Stimulated activated CD8-positive, alpha-beta memory T cell treated with anti-CD3 and anti-CD28 coated beads, Interleukin-2, amount 100 ng/mL, for 48 hours (primary cell): ENCODE data around the gene BARHL2.

Source experiments
- DNase-seq, 2 donors: peaks; one replicate each; pipeline ENCODE4 v3.0.0-alpha.2; 2020; ENCODE audit warnings: low read depth in 2 of 2

BARHL2 gene

GRCh38 chr1:90716552-90717355 lies at the start of gene BARHL2:
Gene BARHL2, minus strand, starts transcription at chr1:90717302. Its CDS starts 107 bp downstream, at chr1:90717195.
- no peak for DNase-seq

- DNase-seq = no peak
Observed at GRCh38 chr1:90763930-90764329, 46.8 kb upstream of the BARHL2 start.

- no peak for DNase-seq
Observed at GRCh38 chr1:90763506-90763905, 46.4 kb upstream of the BARHL2 start.

DNA sequence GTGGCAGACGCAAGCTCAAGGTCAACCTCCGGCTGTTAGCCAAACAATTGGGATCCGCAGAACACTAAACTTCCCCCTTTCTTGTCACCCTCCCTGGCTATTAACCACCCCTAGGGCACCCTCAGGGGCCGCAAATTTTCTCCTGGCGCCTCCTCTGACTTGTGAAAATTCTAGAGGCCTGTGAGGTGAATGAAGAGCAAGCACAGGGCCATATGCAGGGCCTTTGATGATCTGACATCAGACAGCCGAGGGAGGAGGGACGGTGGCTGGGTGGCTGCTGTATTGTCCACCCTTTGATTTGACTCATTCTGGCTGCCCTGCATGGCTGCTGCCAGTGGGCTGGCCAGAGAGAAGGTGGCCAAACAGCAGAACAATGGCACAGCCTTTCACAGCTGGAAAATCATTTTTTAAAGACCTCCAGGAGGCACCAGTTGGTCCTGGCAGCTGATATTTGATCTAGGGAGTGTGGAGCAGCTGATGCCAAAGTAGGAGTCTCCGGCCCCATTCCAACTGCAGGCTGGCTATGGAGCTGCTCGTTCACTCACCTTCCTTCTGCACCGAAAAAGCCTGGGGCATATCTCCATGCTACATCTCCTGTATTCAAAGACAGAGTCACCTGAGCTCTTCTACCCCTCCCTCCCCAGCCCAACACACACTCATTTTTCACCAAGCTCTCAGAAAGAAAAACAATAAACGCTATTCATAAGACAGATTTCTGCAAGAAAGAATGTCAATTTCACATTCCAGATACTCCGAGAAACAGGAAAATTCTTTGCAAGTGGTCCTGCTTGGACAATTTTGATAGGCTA lies 44.9 kb upstream of the BARHL2 start:
- DNase-seq = no peak

- no peak for DNase-seq
Observed at GRCh38 chr1:90761156-90761555, 44.1 kb upstream of the BARHL2 start.

DNA sequence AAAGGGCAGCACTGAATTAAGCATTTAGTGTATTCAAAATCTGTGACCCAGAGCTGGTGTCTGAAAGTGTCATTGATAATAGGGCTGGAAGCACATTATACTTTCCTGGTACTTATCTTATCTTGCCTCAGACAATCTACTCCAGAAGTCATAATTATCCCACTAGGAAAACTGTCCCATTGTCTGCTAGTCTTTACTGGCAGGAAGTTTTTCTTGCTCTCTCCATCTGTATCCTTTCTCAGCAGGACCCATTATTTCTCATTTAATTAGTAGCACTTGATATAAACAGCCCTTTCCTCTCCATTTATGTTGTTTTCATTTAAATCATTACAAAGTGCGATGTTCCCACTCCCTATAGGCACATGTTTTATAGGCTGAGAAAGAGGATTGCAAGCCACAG lies 36.5 kb upstream of the BARHL2 start:
- no peak for DNase-seq

GRCh38 chr1:90748668-90749067 lies 31.6 kb upstream of the BARHL2 start:
- no peak for DNase-seq

- no peak for DNase-seq
Observed at GRCh38 chr1:90746857-90747256, 29.8 kb upstream of the BARHL2 start.

- no peak for DNase-seq
Observed at GRCh38 chr1:90745972-90746371, 28.9 kb upstream of the BARHL2 start.

- DNase-seq = no peak
Observed at GRCh38 chr1:90732136-90732535, 15.0 kb upstream of the BARHL2 start.

DNA sequence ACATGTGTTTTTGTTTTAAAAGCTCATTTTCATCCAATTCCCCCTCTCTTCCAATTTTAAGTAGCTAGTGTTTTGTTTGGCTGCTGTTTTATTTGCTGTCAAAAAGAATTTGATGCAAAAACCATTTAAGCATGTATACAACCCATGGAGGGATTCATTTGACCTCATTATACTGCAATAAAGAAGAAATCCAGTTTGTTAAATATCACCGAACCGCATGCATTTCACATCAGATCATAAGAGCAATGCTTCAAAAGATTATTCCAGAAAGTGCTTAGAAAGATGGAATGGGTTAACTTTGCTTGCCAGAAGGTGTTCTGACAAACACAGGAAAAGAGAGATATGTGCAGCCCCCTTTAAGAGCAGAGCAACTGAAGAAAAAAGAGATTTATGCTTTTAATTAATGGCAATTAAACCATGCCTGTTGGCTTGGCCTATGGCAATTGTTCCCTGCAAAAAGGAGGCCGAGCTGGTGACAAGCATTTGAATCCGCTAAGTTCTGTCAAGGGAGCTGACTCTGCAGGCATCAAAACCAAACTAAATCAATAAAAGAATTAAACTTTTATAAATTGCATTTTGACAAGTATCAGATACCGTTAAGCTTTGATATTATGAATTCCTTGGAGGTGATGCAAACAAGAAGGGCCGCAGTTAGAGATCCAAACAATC lies 14.4 kb upstream of the BARHL2 start:
- DNase-seq = no peak

DNA sequence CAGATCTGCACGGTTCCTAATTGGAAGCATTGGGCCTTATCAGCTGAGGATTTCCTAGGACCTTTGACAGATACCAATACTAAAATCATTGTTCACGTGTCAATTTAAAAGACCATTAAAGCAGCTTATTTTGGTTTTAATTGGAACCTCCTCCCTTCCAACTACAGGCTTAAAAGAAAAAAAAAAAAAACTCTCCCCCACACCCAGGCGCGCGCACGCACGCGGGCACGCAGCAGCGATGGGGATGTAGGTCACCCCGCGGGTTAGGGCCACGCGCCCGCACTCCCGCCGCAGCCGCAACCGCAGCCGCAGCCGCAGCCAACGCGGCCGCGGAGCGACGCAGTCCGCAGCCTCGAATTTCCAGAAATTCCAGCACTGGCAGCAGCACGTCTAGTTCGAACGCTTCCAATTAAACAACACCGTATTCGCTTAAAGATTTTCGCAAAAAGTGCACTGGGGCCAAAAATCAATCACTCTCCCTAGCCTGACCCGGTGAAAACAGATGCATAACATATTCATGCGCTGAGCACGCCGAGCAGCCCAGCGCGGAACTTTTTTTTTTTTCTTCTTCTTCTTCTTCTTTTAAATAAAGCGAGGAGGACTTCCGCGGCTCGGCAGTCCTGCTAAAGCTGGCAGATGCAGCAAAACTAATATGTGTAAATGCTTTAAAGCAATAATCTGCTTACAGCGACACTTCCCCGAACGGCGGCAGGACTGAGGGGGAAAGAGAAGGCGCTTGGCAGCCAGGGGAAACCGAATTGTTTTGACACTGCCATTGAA lies 13.3 kb upstream of the BARHL2 start:
- no peak for DNase-seq

DNA sequence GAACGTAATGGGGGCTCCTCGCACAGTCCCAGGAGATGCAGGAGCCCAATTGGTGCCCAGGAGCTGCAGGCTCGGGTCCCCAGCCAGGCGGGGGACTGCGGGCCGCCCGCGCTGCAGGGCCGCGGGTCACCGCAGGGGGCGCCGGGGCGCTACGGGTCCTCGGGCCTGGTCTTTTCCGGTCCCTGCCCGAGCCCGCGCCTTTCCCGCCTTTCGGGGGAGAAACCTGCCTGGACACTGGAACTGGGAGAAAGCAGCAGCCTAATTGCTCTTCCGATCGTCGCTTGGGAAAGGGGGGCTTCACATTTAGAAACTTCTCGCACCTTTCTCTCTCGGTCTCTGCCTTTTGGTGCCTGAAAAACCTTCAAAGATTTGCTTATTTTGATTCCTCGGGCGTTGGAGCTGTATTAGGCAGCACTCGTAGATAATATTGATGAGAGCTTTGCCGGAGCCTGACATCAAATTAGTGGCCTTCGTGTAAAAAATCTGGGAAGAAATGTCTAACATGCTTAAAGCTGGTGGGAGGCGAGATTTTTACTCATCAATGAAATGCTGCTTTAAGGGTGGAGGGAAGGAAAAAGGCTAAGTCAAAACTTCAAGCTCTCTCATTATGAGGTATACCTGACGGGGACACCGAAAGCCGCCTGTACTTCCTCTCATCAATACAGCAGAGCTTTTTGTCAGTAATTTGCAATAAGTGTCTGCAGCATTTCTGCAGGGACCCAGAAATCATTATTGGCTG lies 12.6 kb upstream of the BARHL2 start:
- no peak for DNase-seq

DNA sequence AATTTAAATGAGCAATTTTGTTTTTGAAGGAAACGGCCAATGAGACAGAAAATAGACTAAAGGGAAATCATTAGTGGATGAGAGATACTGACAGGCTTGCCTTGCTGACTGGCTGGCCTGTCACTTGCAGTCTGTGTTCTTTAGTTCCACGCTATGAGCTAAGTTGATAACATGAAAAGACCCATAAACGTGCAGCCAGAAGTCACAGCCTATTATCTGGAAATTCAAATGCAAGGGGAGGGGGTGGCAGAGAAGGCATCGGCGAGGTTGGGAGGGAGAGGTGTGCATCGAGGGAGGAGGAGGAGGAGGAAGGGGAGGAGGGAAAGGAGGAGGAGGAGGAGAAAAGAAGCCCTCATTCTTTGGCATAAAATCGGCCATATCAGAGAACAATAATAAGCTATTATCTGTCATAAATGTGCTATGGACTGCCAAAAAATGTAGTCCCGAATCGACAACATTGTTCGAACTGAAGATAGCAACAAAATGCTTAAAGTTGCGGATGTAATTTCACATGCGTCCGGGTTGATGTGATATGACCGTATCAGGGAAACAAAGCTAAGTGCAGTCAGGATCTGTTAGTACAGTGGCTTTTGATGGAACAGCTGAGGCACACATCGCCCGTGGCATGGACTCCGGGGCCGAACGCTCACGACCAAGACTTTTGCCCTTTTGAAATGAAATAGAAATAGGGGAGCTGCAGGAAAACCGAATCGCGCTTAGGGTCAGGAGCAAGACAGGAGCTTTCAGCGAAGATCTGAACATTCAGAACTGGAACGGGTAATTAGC lies 11.6 kb upstream of the BARHL2 start:
- no peak for DNase-seq

DNA sequence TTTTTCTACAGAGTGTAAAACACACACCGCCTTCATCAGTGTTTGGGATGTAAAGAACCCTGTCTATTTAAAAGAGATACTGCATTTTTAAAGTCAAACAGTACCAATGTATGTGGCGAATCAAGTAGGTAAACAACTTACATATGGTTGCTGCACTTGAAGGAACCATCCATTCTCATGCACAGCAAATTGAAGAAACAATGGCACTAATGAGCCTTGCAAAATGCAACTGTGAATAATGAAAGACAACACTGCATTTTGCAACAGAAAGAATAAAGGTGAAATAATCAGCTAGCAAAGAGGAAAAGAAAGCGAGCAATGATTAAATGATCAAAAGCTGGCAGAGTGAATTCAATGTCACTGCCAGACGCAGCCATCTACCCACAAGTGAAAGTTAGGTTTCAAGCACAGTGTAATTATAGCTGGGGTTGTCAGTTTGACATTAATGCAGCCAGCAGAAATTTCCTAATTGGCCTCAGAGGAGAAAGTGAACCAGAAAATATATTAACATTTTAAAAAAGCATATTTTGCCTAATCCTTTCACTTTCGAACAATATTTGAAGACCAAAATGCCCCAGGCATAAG lies 10.9 kb upstream of the BARHL2 start:
- no peak for DNase-seq

- no peak for DNase-seq
Observed at GRCh38 chr1:90726986-90727480, 9.9 kb upstream of the BARHL2 start.

DNA sequence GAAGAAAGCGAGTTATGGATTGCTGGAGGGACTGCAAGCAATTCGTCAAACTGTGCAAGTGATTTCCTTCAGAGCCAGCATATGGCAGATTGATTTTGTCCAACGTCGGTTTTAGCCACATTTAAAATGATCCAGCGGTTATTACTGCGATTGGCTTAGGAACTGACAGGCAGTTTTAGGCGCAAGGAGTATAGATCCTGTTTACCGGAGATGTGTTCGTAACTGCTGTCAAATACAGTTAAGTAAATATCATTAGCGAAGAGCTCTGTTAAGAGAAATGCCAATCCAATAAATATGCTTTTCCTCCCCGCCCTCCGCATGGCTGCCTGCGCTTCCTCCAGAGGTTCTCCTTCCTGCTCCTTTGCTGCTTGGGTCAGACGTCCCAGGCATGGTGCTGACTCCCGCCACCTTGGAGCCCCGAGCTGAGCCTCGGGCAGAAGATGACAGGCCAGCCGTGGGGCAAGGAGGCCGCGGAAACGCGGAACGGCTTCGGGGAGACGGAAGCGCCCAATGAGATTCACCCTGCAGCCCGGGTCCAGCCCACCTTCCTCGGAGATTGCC lies 9.4 kb upstream of the BARHL2 start:
- DNase-seq = no peak

DNA sequence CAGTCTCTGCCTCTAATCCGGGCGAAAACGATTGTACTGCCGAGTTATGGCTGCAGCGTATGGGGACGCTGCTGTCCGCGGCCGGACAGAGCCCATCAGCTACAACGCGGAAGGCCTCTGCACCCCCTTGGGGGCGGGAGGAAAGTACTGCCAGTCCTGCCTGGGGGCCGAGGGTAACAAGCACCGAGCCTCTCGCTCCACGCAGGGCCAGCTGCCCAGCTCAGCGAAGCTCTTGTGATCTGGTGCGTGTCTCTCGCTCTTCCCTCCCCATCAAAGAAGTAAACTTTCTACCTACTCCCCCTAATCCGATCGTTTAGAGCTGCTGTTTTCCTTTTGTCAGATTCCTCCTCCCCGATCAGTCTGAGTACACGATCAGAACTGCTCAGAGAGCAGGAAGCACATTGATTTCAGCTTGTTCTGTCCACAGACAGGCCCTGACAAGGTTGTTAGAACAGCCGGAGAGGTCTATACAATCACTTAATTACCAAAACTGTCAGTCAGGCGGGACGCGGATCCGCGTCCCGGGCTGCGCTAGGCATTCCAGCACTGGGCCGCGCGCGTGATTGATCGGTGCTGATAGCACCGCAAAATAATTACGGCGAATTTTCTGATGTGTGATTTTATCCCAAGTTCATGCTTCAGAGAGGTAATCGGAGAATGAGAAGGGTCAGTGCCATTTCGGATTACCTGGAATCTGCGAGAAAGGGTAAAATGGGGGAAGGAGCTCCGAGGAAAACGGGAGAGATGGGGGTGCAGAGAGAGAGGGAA lies 8.7 kb upstream of the BARHL2 start:
- no peak for DNase-seq
